HG02763 (cell line): ENCODE measurements around the gene KISS1R.

Experiments
- ATAC-seq: cut with Tn5 transposase; IDR thresholded peaks from one replicate; pipeline ENCODE4 v1.9.1; 2021; ENCODE audit warnings: mild to moderate bottlenecking, moderate library complexity; ENCODE audit not compliant: unreplicated experiment

KISS1R gene

GRCh38 chr19:934865-935479, 17.8 kb downstream of the KISS1R start:
- no peak for ATAC-seq

- no peak for ATAC-seq
Observed at GRCh38 chr19:936175-936546, 19.0 kb downstream of the KISS1R start.

GRCh38 chr19:937259-937694, 20.1 kb downstream of the KISS1R start:
- ATAC-seq: no peak

GRCh38 chr19:938233-938923, 21.2 kb downstream of the KISS1R start:
- no peak for ATAC-seq

GRCh38 chr19:939439-939838, 22.3 kb downstream of the KISS1R start:
- ATAC-seq: no peak

- ATAC-seq: no peak
Observed at GRCh38 chr19:939922-940321, 22.8 kb downstream of the KISS1R start.

- ATAC-seq: no peak
Observed at GRCh38 chr19:940591-941291, 23.6 kb downstream of the KISS1R start.

- ATAC-seq: no peak
Observed at GRCh38 chr19:941292-942132, 24.4 kb downstream of the KISS1R start.

- ATAC-seq: no peak
Observed at GRCh38 chr19:942133-942645, 25.1 kb downstream of the KISS1R start.

GRCh38 chr19:943551-944170, 26.5 kb downstream of the KISS1R start:
- ATAC-seq: no peak

- no peak for ATAC-seq
Observed at GRCh38 chr19:944171-944567, 27.0 kb downstream of the KISS1R start.

GRCh38 chr19:944663-945241, 27.6 kb downstream of the KISS1R start:
- no peak for ATAC-seq

GRCh38 chr19:945401-946252, 28.5 kb downstream of the KISS1R start:
- no peak for ATAC-seq

GRCh38 chr19:947090-947706, 30.1 kb downstream of the KISS1R start:
- ATAC-seq: peak; percentile 17

GRCh38 chr19:947707-948539, 30.8 kb downstream of the KISS1R start:
- peak; percentile 66 for ATAC-seq

- ATAC-seq: no peak
Observed at GRCh38 chr19:948842-949496, 31.8 kb downstream of the KISS1R start.

GRCh38 chr19:950352-951066, 33.4 kb downstream of the KISS1R start:
- no peak for ATAC-seq
